Ishikawa (cell line): ENCODE measurements around the gene ANAPC16.

Experiments used
- CEBPB ChIP-seq: IDR thresholded peaks from 2 replicates; pipeline ENCODE4 v1.6.1; 2012
- EGR1 ChIP-seq: IDR thresholded peaks from 2 replicates; pipeline ENCODE4 v1.6.1; 2012
- EP300 ChIP-seq: IDR thresholded peaks from 2 replicates; pipeline ENCODE4 v1.6.1; 2012; ENCODE audit warnings: borderline replicate concordance
- FOXM1 ChIP-seq: IDR thresholded peaks from 2 replicates; pipeline ENCODE4 v1.6.1; 2012; ENCODE audit warnings: low read depth, borderline replicate concordance
- MAX ChIP-seq: IDR thresholded peaks from 2 replicates; pipeline ENCODE4 v1.6.1; 2012
- NFIC ChIP-seq: IDR thresholded peaks from 2 replicates; pipeline ENCODE4 v1.6.1; 2012
- RAD21 ChIP-seq: IDR thresholded peaks from 2 replicates; pipeline ENCODE4 v1.6.1; 2012; ENCODE audit warnings: low read depth
- REST ChIP-seq: IDR thresholded peaks from 2 replicates; pipeline ENCODE4 v1.6.1; 2012; ENCODE audit warnings: low read depth, mild to moderate bottlenecking
- TAF1 ChIP-seq: IDR thresholded peaks from 2 replicates; pipeline ENCODE4 v1.6.1; 2012; ENCODE audit warnings: low read depth, mild to moderate bottlenecking
- TCF12 ChIP-seq: IDR thresholded peaks from 2 replicates; pipeline ENCODE4 v1.6.1; 2012; ENCODE audit warnings: low read depth
- TEAD4 ChIP-seq: IDR thresholded peaks from 2 replicates; pipeline ENCODE4 v1.6.1; 2012
- USF1 ChIP-seq: IDR thresholded peaks from 2 replicates; pipeline ENCODE4 v1.6.1; 2012
- YY1 ChIP-seq: IDR thresholded peaks from 2 replicates; pipeline ENCODE4 v1.6.1; 2012; ENCODE audit warnings: low read depth
- ZBTB7A ChIP-seq: IDR thresholded peaks from 2 replicates; pipeline ENCODE4 v1.6.1; 2012; ENCODE audit warnings: low read depth

The ANAPC16 gene

GRCh38 chr10:72229261-72230251 is 13.7 kb downstream of the ANAPC16 start:
- TF ChIP-seq CEBPB (peak; percentile 38; the same call in 1 of the 2 replicates), TEAD4 (no peak)

GRCh38 chr10:72233621-72234020 is 17.8 kb downstream of the ANAPC16 start:
- no peak for TF ChIP-seq EGR1
- TF ChIP-seq FOXM1, result no peak
- no peak for TF ChIP-seq RAD21
- no peak for TF ChIP-seq TEAD4
- TF ChIP-seq EP300, result no peak
- no peak for TF ChIP-seq REST
- TF ChIP-seq YY1, result no peak
- TF ChIP-seq MAX, result no peak

GRCh38 chr10:72234560-72235095 is 18.8 kb downstream of the ANAPC16 start:
- TF ChIP-seq CEBPB (no peak), ZBTB7A (no peak), FOXM1 (no peak), MAX (no peak), YY1 (no peak), REST (no peak), EGR1 (no peak), USF1 (no peak), RAD21 (no peak), TCF12 (no peak)

- no peak for TF ChIP-seq TCF12
- TF ChIP-seq EGR1, result no peak
- no peak for TF ChIP-seq EP300
- TF ChIP-seq REST, result no peak
- TF ChIP-seq TAF1, result no peak
- no peak for TF ChIP-seq USF1
- TF ChIP-seq MAX, result no peak
- TF ChIP-seq NFIC, result no peak
- no peak for TF ChIP-seq ZBTB7A
- no peak for TF ChIP-seq CEBPB
Observed at GRCh38 chr10:72235544-72236279, 19.9 kb downstream of the ANAPC16 start.
